GM18507 (cell line): ENCODE data around the gene ADCY2.

ENCODE experiments used
- DNase-seq: peaks from one replicate; pipeline ENCODE4 v3.0.0; 2011; ENCODE audit warnings: low read depth; ENCODE audit not compliant: insufficient read length; ENCODE audit errors: extremely low spot score
- FAIRE-seq: peaks from 2 replicates; lab custom pipeline; 2011; peaks lifted over from hg19 to GRCh38; lab: Jason Lieb, UNC

Gene ADCY2

DNA sequence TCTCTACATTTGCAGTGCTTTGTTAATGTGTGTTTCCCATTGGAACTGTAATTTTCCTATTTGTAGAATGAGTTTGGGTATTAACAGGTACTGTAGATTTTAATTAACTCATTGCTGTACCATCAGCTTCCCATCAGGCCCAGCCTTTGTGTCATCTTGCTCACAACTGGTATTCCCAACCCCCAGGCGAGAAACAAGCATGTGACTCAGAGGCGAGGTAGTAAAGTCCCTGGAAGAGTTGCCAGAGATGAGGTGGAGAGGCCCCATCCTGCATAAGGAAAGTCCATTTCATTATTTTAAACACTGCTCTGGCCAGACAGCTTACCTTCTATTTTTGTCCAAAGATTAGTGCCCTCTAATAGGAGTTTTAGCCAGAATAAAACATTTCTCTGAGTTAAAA is 29.9 kb downstream of the ADCY2 start:
- no peak for FAIRE-seq
- DNase-seq = no peak

DNA sequence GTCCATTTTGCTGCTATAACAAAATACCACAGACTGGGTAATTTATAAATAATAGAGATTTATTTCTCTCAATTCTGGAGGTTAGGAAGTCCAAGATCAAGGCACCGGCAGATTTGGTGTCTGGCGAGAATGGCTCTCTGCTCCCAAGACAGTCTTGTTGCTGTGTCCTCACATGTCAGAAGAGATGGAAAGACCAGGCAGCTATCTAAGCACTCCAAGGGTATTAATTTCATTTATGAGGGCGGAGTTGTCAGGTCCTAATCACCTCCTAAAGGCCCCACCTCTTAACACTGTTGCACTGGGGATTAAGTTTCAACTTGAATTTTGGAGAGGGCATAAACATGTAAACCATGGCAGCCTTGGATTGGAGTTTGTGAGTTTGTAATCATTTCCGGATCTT is 30.3 kb downstream of the ADCY2 start:
- no peak for FAIRE-seq

DNA sequence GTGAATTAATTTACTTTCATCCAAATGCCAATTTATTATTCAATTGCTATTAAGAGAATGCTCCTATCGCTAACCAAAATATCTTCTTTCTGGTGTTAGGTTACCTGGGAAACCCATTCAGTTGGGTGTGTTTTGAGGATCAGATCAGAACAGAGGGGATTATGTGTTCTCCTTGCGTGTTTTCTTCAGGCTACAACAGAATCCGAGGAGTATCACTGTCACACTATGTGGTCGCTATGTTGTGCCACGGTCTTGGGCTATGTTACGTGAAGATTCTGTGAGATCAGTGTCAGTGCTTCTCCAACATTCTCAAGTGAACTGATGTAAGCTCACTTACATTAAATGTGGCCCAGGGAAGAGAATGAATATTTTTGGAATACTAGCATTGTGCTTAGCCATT is 39.0 kb downstream of the ADCY2 start:
- no peak for FAIRE-seq

More for the DNA sequence above, 30.3 kb downstream of the ADCY2 start:
- no peak for DNase-seq

DNA sequence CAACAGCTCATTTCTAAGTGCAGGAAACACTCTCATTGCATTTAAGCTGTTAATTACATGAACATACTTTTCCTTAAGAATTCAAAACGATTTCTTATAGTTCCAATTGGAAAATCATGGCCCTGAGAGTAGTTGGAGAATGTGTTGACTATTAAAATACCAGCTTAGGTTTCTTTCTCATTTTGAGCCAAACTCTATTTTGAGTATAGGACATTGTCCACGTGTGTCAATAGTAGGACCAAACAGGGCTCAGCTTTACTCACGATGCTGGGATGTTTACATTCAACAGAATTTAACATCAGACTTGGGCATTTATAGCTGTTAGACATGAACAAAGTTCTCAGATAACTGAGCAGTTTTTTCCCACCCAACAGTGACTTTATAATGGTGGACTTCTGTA is 39.6 kb downstream of the ADCY2 start:
- FAIRE-seq (no peak), DNase-seq (no peak)

More for the DNA sequence above, 39.0 kb downstream of the ADCY2 start:
- DNase-seq = no peak

DNA sequence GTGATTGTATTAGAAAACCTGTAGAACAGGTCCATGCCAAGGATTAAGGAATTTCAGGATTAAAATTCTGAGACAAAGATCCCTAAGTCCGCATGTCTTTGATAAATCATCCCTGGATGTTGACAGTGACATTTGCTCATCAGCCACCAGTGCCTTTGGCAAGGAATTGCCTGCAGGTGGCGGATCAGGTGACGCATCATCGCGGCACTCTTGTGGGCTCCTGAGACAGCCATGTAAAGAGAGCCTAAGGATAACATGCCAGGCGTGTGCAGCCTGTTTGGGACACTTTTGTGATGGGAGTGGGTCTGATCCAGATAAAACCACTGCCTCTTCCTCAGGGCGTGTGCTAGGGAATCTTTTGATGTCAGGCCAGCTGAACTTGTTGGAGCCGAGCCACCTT is 40.6 kb downstream of the ADCY2 start:
- DNase-seq (no peak), FAIRE-seq (no peak)

DNA sequence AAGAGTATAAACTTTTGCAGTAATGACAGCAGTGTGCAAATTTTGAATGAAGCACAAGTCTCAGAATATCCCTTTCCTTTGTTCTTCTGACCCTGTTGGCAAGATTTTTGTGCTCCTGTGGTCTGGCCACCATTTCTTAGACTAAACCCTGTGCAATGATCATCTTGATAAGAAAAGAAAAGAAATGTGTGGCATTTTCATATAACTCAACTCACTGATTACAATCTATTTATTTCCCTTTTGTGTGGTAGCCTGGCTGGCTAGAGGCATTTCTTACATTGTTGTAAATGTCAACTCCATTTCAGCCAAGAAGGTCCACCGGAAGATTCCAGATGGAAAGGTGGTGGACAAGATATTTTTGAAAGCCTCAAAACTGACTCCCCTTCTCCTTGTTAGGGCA is 41.9 kb downstream of the ADCY2 start:
- no peak for DNase-seq
- FAIRE-seq = no peak

DNA sequence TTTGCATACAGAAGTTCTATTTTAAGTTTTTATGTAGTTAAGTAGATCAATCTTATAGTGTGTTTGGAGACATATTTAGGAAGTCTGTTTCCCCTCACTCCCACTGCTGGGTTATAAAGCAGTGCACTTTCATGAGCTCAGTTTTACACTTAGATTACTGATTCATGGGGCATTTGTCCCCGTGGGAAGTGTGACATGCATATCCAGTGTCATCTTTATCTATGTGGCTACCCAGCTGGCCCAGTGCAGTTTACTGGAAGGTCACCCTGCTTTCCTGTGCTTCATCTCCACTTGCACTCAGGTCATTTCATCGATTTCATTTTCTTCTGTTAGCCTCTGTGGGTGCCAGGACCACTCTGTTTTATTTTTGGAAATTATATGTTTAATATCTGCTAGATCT is 49.1 kb downstream of the ADCY2 start:
- no peak for FAIRE-seq
- no peak for DNase-seq

DNA sequence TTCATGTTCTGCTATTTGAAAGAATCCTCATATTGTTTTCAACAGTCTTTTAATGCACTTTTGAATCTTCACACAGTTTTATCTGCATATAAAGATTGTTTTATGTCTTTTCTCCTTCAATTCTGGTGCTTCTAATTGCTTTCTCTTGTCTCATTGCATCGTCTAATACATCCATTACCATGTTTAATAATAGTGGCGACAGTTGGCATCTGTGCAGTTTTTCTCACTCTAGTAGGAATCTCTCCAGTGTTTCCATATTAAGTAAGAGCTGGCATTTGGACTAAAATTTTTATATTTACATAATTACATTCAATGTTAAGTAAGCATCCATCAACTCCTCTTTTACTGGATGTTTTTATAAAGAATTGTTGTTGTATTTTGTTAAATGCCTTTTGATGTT is 49.9 kb downstream of the ADCY2 start:
- FAIRE-seq = no peak
- DNase-seq = no peak

DNA sequence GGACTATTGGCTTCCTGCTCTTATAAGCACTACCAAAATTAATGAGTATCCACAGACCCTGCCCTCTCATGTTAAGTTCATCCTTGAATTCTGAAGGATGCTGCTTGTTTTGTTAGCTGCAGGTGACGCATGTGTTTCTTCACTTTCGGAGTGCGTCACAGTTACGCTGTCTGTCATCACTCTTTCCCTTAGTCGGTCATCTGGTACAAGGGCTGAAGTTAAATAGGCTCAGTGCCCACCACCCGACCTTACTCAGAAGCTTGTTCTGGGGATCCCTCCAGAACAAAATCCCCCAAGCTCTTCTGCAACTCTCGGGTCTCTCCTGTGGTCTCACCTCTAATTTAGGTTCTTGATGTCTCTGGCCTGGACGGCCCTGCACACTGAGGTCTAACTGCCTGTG is 51.0 kb downstream of the ADCY2 start:
- no peak for DNase-seq
- no peak for FAIRE-seq

DNA sequence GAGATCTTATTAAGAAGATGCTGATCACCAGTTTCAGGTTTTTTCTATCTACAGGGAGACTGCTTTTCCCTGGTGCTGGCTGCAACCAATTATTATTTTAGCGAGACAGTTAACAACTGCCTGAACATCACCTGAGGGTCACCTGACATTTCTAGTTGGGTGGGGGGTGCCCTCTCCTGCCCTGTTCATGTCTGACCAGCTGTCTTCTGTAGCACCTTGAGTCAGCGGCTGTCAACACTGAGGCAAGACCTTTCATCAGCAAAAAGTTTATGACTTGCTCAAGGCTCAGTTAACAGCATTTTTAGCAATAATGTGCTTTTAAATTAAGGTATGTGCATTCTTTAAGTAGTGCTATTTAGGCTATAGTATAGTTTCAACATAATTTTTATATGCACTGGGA is 58.0 kb downstream of the ADCY2 start:
- no peak for DNase-seq
- FAIRE-seq = no peak

DNA sequence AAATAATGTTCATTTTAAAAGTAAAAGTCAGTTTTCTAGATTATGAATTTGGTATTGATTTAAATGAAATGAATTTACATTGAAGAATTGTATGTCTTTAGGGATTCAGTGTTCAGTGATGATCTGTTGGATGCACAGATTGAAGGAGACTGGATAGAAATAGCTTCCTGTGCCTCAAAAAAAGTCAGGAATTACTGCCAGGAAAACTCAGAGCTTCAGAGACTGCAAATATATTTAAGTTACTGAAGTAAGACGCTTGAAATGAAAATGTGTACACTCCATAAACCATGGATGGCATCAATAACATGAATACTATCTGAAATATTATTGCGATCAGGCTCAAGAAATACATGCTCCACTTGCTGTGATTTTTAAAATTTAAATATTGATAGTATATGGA is 60.3 kb downstream of the ADCY2 start:
- FAIRE-seq (no peak), DNase-seq (no peak)

DNA sequence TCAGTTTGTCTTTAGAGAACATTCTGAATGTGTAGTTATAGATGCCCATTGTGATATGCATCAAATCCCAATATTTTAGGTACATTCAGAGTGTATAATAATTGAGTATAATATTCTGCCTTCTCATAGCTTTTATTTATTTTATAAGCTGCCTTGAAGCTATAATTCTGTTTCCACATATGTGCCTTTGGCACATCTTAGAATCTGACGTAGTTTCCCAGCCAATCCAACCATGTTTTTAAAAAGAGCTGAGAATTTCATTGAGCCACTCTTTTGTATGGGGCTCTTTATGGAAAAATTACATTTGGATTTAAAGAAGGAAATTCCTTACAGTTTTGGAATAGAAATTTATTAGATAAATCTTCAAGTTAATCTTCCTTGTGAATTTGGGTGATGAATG is 65.4 kb downstream of the ADCY2 start:
- FAIRE-seq (no peak), DNase-seq (no peak)

DNA sequence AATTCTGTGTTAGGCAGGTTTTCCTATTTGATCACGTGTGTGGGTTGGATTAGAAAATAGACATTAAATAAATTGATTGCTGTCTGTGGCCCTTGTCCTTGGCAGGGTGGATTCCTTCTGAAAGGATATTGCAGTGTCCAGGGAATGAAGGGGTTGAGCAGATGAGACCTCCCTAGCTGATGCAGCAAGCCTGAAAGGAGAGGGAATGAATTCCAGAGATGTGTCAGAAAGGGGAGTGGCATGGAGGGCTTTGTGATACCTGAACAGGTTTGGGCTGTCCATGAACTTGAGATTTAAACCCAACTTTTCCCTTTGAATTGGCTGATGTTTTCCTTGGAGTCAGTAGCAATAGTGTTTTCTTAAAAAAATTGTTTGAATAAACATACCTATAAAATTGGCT is 66.8 kb downstream of the ADCY2 start:
- DNase-seq = no peak
- FAIRE-seq = no peak

DNA sequence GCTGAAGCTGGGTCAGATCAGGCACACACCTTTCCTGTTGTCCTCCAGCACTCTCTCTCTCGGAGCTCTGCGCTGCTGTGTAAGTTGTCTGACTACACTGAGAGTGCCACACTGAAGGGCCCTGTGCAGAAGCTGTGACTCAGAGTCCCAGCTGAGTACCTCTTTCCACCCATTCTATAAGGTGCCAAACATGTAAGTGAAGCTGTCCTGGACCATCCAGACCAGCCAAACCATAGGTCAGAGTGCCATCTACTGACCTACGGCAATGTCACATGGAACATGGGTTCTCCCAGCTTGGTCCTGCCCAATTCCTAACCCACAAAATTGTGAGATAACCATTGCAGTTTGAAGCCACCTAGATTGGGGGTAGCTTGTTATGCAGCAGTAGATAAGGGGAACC is 68.2 kb downstream of the ADCY2 start:
- FAIRE-seq = no peak
- no peak for DNase-seq

DNA sequence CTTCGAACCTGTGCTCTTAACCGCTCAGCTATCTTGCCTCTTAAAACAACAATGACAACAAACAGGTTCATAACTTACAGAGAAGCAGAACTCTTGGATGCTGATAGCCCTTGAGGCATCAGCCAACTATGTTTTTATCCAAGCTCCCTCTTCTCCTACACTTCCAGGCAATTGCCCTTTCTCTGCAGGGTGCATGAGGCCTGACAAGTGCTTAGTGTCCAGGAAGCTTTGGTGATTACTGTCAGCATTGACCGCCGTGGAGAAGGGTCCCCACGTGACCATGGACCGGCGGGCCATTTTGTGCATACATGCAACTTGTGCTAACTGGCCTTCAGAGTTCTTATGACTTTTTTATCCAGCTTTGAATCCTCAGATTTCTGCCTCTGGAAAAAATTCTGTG is 71.2 kb downstream of the ADCY2 start:
- no peak for DNase-seq
- FAIRE-seq = no peak

DNA sequence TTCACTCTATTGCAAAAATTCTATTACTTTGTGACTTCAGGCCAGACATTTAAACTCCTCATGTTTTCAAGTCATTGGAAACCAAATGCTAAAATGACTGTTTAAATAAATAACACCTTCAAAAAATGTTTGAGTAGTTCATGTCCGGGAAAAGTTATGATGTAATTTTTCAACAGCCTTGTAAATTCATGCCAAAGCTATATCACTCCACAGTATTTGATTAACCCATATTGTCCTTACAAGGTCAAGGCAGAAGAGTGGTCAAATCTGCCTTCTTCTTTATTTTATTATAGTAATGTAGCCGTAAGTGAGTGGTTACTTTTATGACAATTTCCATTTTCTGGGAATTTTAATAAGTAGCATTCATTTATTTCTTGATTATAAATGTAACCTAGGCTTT is 72.8 kb downstream of the ADCY2 start:
- DNase-seq (no peak), FAIRE-seq (no peak)

DNA sequence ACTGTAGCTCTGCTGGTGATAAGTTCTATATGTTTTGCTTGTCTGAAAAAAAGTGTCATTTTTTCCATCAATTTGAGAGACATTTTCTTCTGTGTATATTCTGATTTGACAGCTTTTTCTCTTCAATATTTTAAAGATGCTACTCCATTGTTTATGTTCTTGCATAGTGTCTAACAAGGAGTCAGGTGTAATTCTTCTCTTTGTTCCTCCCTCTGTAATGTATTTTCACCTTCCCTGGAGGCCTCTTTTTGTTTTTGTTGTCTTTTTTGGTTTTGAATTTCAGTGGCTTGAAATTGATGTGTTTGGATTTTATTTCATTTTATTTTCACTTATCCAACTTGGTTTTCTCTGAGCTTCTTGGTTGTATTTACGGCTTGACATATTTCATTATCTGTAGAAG is 75.8 kb downstream of the ADCY2 start:
- DNase-seq (no peak), FAIRE-seq (no peak)

DNA sequence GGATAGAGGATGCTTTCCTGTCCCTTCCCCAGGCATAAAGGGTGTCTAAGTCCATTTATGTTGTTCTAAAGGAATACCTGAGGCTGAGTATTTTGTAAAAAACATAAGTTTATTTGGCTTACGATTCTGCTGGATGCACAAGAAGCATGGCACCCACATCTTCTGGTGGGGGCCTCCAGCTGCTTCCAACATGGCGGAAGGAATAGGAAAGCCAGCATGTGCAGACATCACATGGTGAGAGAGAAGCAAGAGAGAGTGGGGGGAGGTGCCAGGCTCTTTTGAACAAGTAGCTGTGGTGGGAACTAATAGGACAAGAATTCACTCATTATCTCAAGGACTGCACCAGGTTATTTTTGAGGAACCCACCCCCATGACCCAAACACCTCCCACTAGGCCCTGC is 77.2 kb downstream of the ADCY2 start:
- DNase-seq (no peak), FAIRE-seq (no peak)

DNA sequence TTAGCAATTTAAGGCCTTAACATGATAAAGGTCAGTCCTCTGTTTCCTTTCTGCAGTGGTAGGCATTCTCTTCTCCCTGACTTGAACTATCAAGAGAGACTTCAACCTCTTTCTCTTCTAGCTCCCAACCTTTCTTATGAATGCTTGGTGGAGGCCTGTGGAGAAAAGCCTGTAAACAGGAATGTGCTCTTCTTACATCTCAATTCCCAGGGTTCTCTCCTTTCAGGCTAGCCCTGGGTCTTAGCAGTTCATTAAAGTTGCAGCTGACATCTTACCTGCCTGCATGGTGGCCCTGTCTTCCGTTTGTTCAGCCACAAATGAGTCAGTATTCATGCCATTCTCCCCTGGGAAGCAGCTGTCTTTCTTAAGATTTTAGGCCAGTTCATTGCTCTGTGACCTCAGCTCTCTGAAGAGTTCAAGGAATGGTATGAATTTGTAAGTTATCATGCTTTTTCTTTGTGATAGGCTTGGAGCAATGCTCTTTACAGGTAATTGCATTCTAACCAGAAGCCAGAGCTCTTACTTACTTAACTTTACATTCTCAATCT is 77.8 kb downstream of the ADCY2 start:
- FAIRE-seq = no peak
- DNase-seq = no peak

DNA sequence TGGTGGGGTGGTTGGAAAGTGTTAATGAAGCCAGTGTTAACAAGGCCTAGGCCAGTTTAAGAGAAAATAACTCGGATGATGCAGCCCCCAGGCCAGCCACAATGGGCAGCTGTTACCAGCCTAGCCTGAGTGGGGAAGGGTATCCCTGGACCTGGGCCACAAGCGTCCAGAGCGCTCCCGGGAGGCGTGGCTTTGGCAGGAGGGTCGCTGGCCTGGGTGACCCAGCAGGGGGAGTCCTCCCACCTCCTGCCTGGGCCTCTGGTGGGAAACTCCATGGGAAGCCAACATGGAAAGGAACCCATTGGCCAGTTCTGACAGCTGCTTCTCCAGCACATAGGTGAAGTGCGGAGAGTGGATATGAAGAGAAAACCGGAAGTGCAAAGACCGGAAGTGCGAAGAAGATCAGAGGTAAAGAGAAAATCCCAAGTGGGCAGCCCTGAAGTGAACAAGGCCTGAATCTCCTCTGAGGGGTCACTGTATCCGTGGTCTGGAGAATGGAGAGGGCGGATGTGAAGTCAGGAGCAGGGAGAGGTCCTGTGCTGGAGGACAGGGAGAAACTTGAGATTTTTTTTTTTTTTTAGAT is 79.0 kb downstream of the ADCY2 start:
- DNase-seq (no peak), FAIRE-seq (no peak)

DNA sequence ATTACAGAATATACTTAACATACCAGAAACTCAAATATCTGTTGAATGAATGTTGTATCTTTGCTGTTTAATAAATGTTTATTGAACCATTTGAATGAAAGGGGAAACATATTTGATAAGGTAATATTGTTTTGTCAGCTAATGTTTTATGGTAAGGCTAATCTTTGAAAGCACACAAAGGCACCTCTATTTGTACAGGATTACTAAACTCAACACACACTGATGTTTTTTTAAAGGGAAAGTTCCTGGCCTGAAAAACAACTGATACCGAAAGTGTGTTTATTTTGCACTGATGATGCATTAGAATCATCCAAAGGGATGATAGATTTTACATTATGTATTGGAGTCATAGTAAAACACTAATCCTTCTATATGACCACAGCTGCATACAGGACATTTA is 82.5 kb downstream of the ADCY2 start:
- DNase-seq = no peak
- no peak for FAIRE-seq

DNA sequence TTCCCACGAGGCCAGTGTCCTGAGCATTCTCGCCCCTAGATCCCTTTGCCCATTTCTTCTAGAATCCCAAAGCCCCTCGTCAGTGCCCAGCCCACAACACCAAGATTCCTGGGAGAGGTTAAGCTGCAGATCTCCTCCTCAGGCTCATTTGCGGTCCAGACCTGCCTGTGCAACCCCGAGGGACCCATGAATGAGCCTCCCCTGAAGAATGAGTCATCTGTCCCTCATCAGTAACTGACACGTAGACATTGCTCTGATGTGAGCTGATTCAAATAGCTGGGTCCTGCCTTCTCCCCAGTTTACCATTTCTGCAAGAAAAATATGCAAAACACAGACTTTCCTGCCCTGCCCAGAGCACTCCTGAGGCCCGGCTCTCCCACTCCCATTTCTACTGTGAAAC is 92.8 kb downstream of the ADCY2 start:
- FAIRE-seq (no peak), DNase-seq (no peak)
